ENCODE measurements around the gene SMAD1. TPM values are rescaled to one million over a fixed set of nuclear protein-coding genes. Genes with fewer than 3 reads are reported as not detected.

The SMAD1 gene
- total RNA-seq, 1 donor from 2014 or later: 44.3 TPM

- Histone ChIP-seq H3K9me3 (ENCODE audit: low read depth) (no peaks in the 10 kb centered on the region), H3K36me3 (no peaks in the 10 kb centered on the region), H2AFZ (replicated peaks) (no peak overlapping the region), H3K4me1 (peaks cover 19% of the 10 kb centered on the region), H3K27me3 (no peaks in the 10 kb centered on the region), H3K79me2 (ENCODE audit: low read depth) (peaks cover 7% of the 10 kb centered on the region), H3F3A (ENCODE audit: low read depth) (no peaks in the 10 kb centered on the region), H3K4me3 (no peak overlapping the region), H4K20me1 (ENCODE audit: low read depth) (peaks cover 6% of the 10 kb centered on the region), H3K9ac (no peak overlapping the region), H3K27ac (no peak overlapping the region), H3K4me2 (no peak overlapping the region)
- Mint-ChIP-seq H3K36me3 (peaks cover 4% of the 10 kb centered on the region), H3K27me3 (ENCODE audit: insufficient read depth, low read depth) (no peaks in the 10 kb centered on the region), H3K4me3 (no peak overlapping the region), H3K9me3 (no peaks in the 10 kb centered on the region), H3K4me1 (peaks cover 14% of the 10 kb centered on the region), H3K27ac (no peak overlapping the region)
- DNase-seq (ENCODE audit: low spot score): no peak
- TF ChIP-seq EZH2 (IDR thresholded peaks at IDR 0.05) (no peak), EZH2phosphoT487 (IDR thresholded peaks at IDR 0.05) (no peak)
- TF ChIP-seq, protein P1, sequence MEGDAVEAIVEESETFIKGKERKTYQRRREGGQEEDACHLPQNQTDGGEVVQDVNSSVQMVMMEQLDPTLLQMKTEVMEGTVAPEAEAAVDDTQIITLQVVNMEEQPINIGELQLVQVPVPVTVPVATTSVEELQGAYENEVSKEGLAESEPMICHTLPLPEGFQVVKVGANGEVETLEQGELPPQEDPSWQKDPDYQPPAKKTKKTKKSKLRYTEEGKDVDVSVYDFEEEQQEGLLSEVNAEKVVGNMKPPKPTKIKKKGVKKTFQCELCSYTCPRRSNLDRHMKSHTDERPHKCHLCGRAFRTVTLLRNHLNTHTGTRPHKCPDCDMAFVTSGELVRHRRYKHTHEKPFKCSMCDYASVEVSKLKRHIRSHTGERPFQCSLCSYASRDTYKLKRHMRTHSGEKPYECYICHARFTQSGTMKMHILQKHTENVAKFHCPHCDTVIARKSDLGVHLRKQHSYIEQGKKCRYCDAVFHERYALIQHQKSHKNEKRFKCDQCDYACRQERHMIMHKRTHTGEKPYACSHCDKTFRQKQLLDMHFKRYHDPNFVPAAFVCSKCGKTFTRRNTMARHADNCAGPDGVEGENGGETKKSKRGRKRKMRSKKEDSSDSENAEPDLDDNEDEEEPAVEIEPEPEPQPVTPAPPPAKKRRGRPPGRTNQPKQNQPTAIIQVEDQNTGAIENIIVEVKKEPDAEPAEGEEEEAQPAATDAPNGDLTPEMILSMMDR (IDR thresholded peaks at IDR 0.05): no peak
These were observed 54.4 kb downstream of the SMAD1 start for GRCh38 chr4:145536044-145536443.

- peaks cover 6% of the 10 kb centered on the region for H3K4me1 Mint-ChIP-seq
- no peaks in the 10 kb centered on the region for H3K27me3 ChIP-seq
- H3F3A ChIP-seq (ENCODE audit: low read depth): no peaks in the 10 kb centered on the region
- no peaks in the 10 kb centered on the region for H3K9me3 ChIP-seq (ENCODE audit: low read depth)
- no peak for DNase-seq (ENCODE audit: low spot score)
- H3K27ac Mint-ChIP-seq: no peak overlapping the region
- no peaks in the 10 kb centered on the region for H3K9me3 Mint-ChIP-seq
- no peak overlapping the region for H2AFZ ChIP-seq (replicated peaks)
- no peak overlapping the region for H3K27ac ChIP-seq
- no peak overlapping the region for H3K9ac ChIP-seq
- peaks cover 16% of the 10 kb centered on the region for H3K36me3 Mint-ChIP-seq
- H3K4me3 Mint-ChIP-seq: no peak overlapping the region
- TF ChIP-seq EZH2phosphoT487 (IDR thresholded peaks at IDR 0.05): no peak
- no peak for TF ChIP-seq EZH2 (IDR thresholded peaks at IDR 0.05)
- TF ChIP-seq, protein P1 (IDR thresholded peaks at IDR 0.05): no peak
- H3K4me2 ChIP-seq: no peak overlapping the region
- H3K4me1 ChIP-seq: peaks cover 15% of the 10 kb centered on the region
- peaks cover 7% of the 10 kb centered on the region for H3K79me2 ChIP-seq (ENCODE audit: low read depth)
- H4K20me1 ChIP-seq (ENCODE audit: low read depth): peaks cover 6% of the 10 kb centered on the region
- no peaks in the 10 kb centered on the region for H3K27me3 Mint-ChIP-seq (ENCODE audit: insufficient read depth, low read depth)
- H3K4me3 ChIP-seq: no peak overlapping the region
- no peaks in the 10 kb centered on the region for H3K36me3 ChIP-seq
These were observed 56.9 kb downstream of the SMAD1 start for GRCh38 chr4:145538596-145538995.

- TF ChIP-seq EZH2 (IDR thresholded peaks at IDR 0.05) (no peak), EZH2phosphoT487 (IDR thresholded peaks at IDR 0.05) (no peak)
- TF ChIP-seq, protein P1 (IDR thresholded peaks at IDR 0.05): no peak
- Histone ChIP-seq H3K27me3 (no peaks in the 10 kb centered on the region), H3K9me3 (ENCODE audit: low read depth) (no peaks in the 10 kb centered on the region), H3K9ac (no peak overlapping the region), H3F3A (ENCODE audit: low read depth) (no peaks in the 10 kb centered on the region), H3K79me2 (ENCODE audit: low read depth) (peaks cover 7% of the 10 kb centered on the region), H3K4me1 (peaks cover 15% of the 10 kb centered on the region), H3K27ac (no peak overlapping the region), H3K36me3 (no peaks in the 10 kb centered on the region), H3K4me2 (no peak overlapping the region), H2AFZ (replicated peaks) (no peak overlapping the region), H4K20me1 (ENCODE audit: low read depth) (peaks cover 6% of the 10 kb centered on the region), H3K4me3 (no peak overlapping the region)
- Mint-ChIP-seq H3K9me3 (no peaks in the 10 kb centered on the region), H3K4me3 (no peak overlapping the region), H3K4me1 (peaks cover 6% of the 10 kb centered on the region), H3K27ac (no peak overlapping the region), H3K36me3 (peaks cover 17% of the 10 kb centered on the region), H3K27me3 (ENCODE audit: insufficient read depth, low read depth) (no peaks in the 10 kb centered on the region)
- no peak for DNase-seq (ENCODE audit: low spot score)
These were observed 58.0 kb downstream of the SMAD1 start for GRCh38 chr4:145539671-145540070.
